HG02885 (cell line): Measurements from ENCODE around the gene ACTRT3.
A peak's percentile ranks its signal among the peaks of the same experiment; 100 is the strongest.

Source experiments
- ATAC-seq: cut with Tn5 transposase; IDR thresholded peaks from one replicate; pipeline ENCODE4 v1.9.1; 2021; ENCODE audit warnings: mild to moderate bottlenecking; ENCODE audit not compliant: unreplicated experiment, poor library complexity

Gene ACTRT3

GRCh38 chr3:169769287-169770181, at the start of gene ACTRT3:
Gene ACTRT3, minus strand, starts transcription at chr3:169769561. Its CDS starts 41 bp downstream, at chr3:169769520.
- peak; percentile 29 for ATAC-seq

GRCh38 chr3:169818316-169818715, 49.0 kb upstream of the ACTRT3 start:
- no peak for ATAC-seq

GRCh38 chr3:169815590-169816150, 46.3 kb upstream of the ACTRT3 start:
- ATAC-seq: no peak

- peak; percentile 86 for ATAC-seq
These were observed 44.6 kb upstream of the ACTRT3 start for GRCh38 chr3:169813757-169814517.

- ATAC-seq: no peak
These were observed 43.9 kb upstream of the ACTRT3 start for GRCh38 chr3:169813278-169813677.

- peak; percentile 66 for ATAC-seq
These were observed 43.2 kb upstream of the ACTRT3 start, which contains the start of the genes LRRC34 and LRRIQ4 for GRCh38 chr3:169812332-169813235. Gene LRRC34, minus strand, starts transcription at chr3:169812904. Its CDS starts 356 bp downstream, at chr3:169812548. Gene LRRIQ4, plus strand, starts transcription at chr3:169812870. Its CDS starts 9,052 bp downstream, at chr3:169821922.

- peak; percentile 4 for ATAC-seq
These were observed 42.4 kb upstream of the ACTRT3 start for GRCh38 chr3:169811631-169812331.

- ATAC-seq: no peak
These were observed 40.0 kb upstream of the ACTRT3 start for GRCh38 chr3:169809230-169809795.

- no peak for ATAC-seq
These were observed 35.3 kb upstream of the ACTRT3 start for GRCh38 chr3:169804681-169805080.

GRCh38 chr3:169792359-169792758, 23.0 kb upstream of the ACTRT3 start:
- no peak for ATAC-seq

GRCh38 chr3:169790687-169791429, 21.5 kb upstream of the ACTRT3 start:
- ATAC-seq: no peak

GRCh38 chr3:169790219-169790618, 20.9 kb upstream of the ACTRT3 start:
- no peak for ATAC-seq

- no peak for ATAC-seq
These were observed 18.4 kb upstream of the ACTRT3 start for GRCh38 chr3:169787791-169788190.

GRCh38 chr3:169787120-169787519, 17.8 kb upstream of the ACTRT3 start:
- ATAC-seq: no peak

- no peak for ATAC-seq
These were observed 12.0 kb upstream of the ACTRT3 start for GRCh38 chr3:169781209-169781855.

GRCh38 chr3:169780742-169781141, 11.4 kb upstream of the ACTRT3 start:
- no peak for ATAC-seq

GRCh38 chr3:169777822-169778221, 8.5 kb upstream of the ACTRT3 start:
- no peak for ATAC-seq

GRCh38 chr3:169774186-169774585, 4.8 kb upstream of the ACTRT3 start:
- no peak for ATAC-seq
